A549 treated with AZD2906 at 1 μM for 4 hours (cell line): ENCODE measurements around the gene FAM222A. TPM values are rescaled to one million over a fixed set of nuclear protein-coding genes. Genes with fewer than 3 reads are reported as not detected.

Experiments used
- total RNA-seq: library from RNA; stranded (reverse); fragments of 200-300 nt; extraction: Qiagen RNA extraction; gene quantifications from 5 replicates; pipeline ENCODE4 v1.2.3, GENCODE V29; 2022

FAM222A gene
- 3.4 to 5.7 TPM (median 4.6 TPM) in 5 replicates for total RNA-seq

DNA sequence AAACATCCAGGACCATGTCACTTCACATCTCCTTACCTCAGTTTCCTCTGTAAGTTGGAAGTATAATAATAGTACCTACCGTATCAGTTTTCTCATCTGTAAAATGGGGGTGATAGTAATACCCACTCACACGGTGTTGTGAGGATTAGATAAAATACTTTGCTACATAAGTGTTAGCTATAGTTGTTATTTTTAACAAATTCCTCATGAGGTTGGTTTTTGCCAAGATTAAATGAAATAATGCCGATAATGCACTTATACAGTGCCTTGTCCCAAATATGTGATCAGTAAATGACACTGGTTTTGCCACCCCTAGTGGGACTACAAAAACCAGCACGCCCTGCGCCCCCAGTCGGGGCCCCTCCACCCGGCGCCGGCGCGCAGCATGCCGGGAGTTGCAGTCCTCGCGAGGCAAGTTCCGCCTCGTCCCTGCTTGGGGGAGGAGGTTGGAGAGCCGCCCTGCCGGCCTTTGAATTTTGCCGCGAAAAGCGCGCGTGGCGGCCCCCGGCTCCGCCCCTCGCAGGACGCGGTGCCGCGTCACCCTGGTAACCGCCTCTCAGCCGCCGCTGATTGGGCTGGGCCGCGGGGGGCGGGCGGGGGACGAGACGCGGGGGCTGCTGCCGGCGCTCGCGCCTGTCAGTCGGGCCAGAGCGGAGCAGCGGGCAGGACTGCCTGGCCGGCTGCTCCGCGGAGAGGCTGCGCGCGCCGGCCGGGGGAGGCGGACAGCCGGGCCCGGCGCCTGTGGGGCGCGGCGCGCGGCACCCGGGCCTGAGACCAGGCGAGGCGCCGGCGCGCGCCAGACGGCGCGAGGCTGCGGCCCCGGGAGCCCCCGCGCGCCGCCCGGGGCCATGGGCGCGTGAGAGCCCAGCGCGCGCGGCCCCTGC is at the start of gene FAM222A:
Gene FAM222A (plus strand): TSS at position 639 of the 884 bp plus-strand sequence. CDS start 30,322 bp downstream, outside the sequence.

Other genes with a start within 250 kb of the FAM222A start
- gene KCTD10, start 236.5 kb upstream of the FAM222A start, total RNA-seq = 43.0 to 66.5 TPM (median 44.9 TPM) in 5 replicates
- gene UBE3B, start 236.2 kb upstream of the FAM222A start, total RNA-seq = 12.7 to 14.6 TPM (median 13.7 TPM) in 5 replicates
- gene MMAB, start 140.3 kb upstream of the FAM222A start, total RNA-seq = 27.4 to 30.7 TPM (median 29.1 TPM) in 5 replicates
- gene MVK, start 140.0 kb upstream of the FAM222A start, total RNA-seq = 6.4 to 9.3 TPM (median 7.9 TPM) in 5 replicates
- gene TRPV4, start 119.6 kb downstream of the FAM222A start, total RNA-seq = 0.07 to 0.11 TPM (median 0.08 TPM) in 5 replicates
- gene GLTP, start 166.7 kb downstream of the FAM222A start, total RNA-seq = 18.0 to 20.3 TPM (median 19.2 TPM) in 5 replicates
- 15.2 to 17.6 TPM (median 16.0 TPM) in 5 replicates for gene TCHP, start 186.4 kb downstream of the FAM222A start, total RNA-seq